Upper lobe of left lung (tissue), 6 donors: ENCODE measurements around the gene FBXL20. TPM values are rescaled to one million over a fixed set of nuclear protein-coding genes. Genes with fewer than 3 reads are reported as not detected.
A peak's percentile ranks its signal among the peaks of the same experiment; 100 is the strongest.

Source experiments
- ATAC-seq, 2 donors: fragments of 200-7000 bp; cut with Tn5 transposase; one replicate each; pipeline ENCODE4 v1.9.1; 2022; ENCODE audit warnings: mild to moderate bottlenecking in 2 of 2, moderate library complexity in 2 of 2; ENCODE audit not compliant: low FRiP score in 2 of 2
- DNase-seq, 2 donors: peaks; one replicate each; pipeline ENCODE4 v3.0.0-alpha.2; 2019 to 2020
- H3K27ac ChIP-seq, 4 donors: fragments of 200-600 bp; sonication (generic); one replicate each; pipeline ENCODE4 v1.5.1; 2016 to 2019
- H3K27me3 ChIP-seq, 4 donors: fragments of 200-600 bp; sonication (generic); one replicate each; pipeline ENCODE4 v1.5.1; 2017 to 2019
- H3K36me3 ChIP-seq, 4 donors: fragments of 200-600 bp; sonication (generic); one replicate each; pipeline ENCODE4 v1.5.1; 2016 to 2019
- H3K4me1 ChIP-seq, 4 donors: fragments of 200-600 bp; sonication (generic); one replicate each; pipeline ENCODE4 v1.5.1; 2018 to 2019
- H3K4me3 ChIP-seq, 4 donors: fragments of 200-600 bp; sonication (generic); one replicate each; pipeline ENCODE4 v1.5.1; 2017 to 2019; ENCODE audit warnings: mild to moderate bottlenecking in 2 of 4, moderate library complexity in 1 of 4
- H3K9me3 ChIP-seq, 4 donors: fragments of 200-600 bp; sonication (generic); one replicate each; pipeline ENCODE4 v1.5.1; 2018 to 2019
- CTCF ChIP-seq, 6 experiments: fragments of 450-650 bp in 4 of 6; fragments of 200-600 bp in 2 of 6; sonication (generic) in 2 of 6; IDR thresholded peaks; one replicate each; pipeline ENCODE4 v1.5.1; 2016 to 2019; ENCODE audit warnings: antibody characterized with exemption in 6 of 6
- EP300 ChIP-seq, 4 donors: sonication (generic); formaldehyde crosslinking; IDR thresholded peaks; one replicate each; pipeline ENCODE4 v1.5.1; 2017; ENCODE audit warnings: antibody characterized with exemption in 4 of 4, control low read depth in 2 of 4
- POLR2A ChIP-seq, 4 donors: fragments of 450-650 bp; IDR thresholded peaks; one replicate each; pipeline ENCODE4 v1.5.1; 2016 to 2017; ENCODE audit warnings: antibody characterized with exemption in 4 of 4, mild to moderate bottlenecking in 2 of 4
- POLR2AphosphoS5 ChIP-seq, 2 donors: sonication (generic); formaldehyde crosslinking; IDR thresholded peaks; one replicate each; pipeline ENCODE4 v1.5.1; 2017; ENCODE audit warnings: antibody characterized with exemption in 2 of 2
- WGBS, 2 donors: methylation state at CpG; one replicate each; pipeline ENCODE4 v1.1.5; 2017 to 2018; 5-methylcytosine and 5-hydroxymethylcytosine counted together
- total RNA-seq, 6 donors: library from RNA; depleted of rRNA in 4 of 6; stranded (reverse); fragments of >200 nt in 4 of 6; gene quantifications; one replicate each; pipeline versions ENCODE4 v1.1.0 to v1.2.1, GENCODE V29; 2016 to 2021
- donor health status: DM: no; HTN: no; CAD: no; lungs with moderate emphysema.
- donor health status: DM: no; HTN: yes; CAD: no; lungs with severe emphysema.

The FBXL20 gene
- total RNA-seq, 6 donors from 2014 or later: 7.6 to 53.4 (median 30.4) TPM

DNA sequence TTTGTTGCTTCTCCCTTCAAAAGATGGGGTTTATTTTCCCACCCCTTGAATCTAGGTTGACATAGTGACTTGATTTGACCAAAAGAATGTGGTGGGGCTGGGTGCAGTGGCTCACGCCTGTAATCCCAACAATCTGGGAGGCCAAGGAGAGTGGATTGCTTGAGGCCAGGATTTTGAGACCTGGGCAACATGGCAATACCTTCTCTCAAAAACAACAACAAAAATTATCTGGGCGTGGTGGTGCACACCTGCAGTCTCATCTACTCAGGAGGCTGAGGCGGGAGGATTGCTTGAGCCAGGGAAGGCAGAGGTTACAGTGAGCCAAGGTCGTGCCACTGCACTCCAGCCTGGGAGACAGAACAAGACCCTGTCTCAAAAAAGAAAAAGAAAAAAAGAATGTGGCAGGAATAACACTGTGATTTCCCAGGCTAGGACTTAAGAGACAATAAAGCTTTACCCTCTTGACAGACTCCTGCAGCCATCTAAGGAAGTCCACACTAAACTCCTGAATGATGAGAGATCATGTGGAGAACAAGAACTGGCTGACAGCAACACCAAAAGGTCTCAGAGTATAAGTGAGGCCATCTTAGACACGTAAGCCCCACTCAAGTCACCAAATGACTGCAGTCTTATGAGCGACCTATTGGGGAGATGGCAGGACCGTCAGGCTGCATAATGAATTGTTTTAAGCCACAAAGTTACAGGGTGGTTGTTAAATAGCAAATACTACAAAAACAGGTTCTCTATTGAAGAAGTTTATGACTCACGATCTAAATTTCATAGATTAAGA, 37.0 kb downstream of the FBXL20 start:
- no peak overlapping the region for H3K4me3 ChIP-seq
- WGBS, 2 donors: 78 to 83% methylated on average over 8 of the region's 8 CpGs
- no peaks in the 10 kb centered on the region for H3K36me3 ChIP-seq
- H3K9me3 ChIP-seq: no peaks in the 10 kb centered on the region
- DNase-seq (no peak), ATAC-seq (peak in 1 of 2 donors; percentile 53)
- H3K27ac ChIP-seq: peak overlapping the region in 3 of 4 donors; percentile 8 to 62 (median 24)
- H3K27me3 ChIP-seq: no peaks in the 10 kb centered on the region
- TF ChIP-seq CTCF (IDR thresholded peaks at IDR 0.05): no peak
- TF ChIP-seq EP300 (IDR thresholded peaks at IDR 0.05): no peak
- no peak for TF ChIP-seq POLR2AphosphoS5 (IDR thresholded peaks at IDR 0.05)
- no peak for TF ChIP-seq POLR2A (IDR thresholded peaks at IDR 0.05)
- H3K4me1 ChIP-seq: peaks cover 5 to 24% (median 12%) of the 10 kb centered on the region in 4 donors

- TF ChIP-seq EP300 (IDR thresholded peaks at IDR 0.05) (no peak), CTCF (IDR thresholded peaks at IDR 0.05) (no peak), POLR2AphosphoS5 (IDR thresholded peaks at IDR 0.05) (no peak), POLR2A (IDR thresholded peaks at IDR 0.05) (no peak)
- Histone ChIP-seq H3K9me3 (no peaks in the 10 kb centered on the region), H3K27me3 (no peaks in the 10 kb centered on the region), H3K27ac (no peak overlapping the region), H3K4me3 (no peak overlapping the region), H3K36me3 (no peaks in the 10 kb centered on the region), H3K4me1 (peaks cover 5 to 16% (median 14%) of the 10 kb centered on the region in 4 donors)
- ATAC-seq (no peak), DNase-seq (no peak)
- 92 to 96% methylated on average over 1 of the region's 1 CpG for WGBS, 2 donors
Measured at GRCh38 chr17:39361064-39361463, 40.4 kb downstream of the FBXL20 start.

GRCh38 chr17:39360537-39360936, 40.9 kb downstream of the FBXL20 start:
- Histone ChIP-seq H3K4me3 (no peak overlapping the region), H3K27ac (no peak overlapping the region), H3K9me3 (no peaks in the 10 kb centered on the region), H3K4me1 (peaks cover 5 to 14% (median 10%) of the 10 kb centered on the region in 4 donors), H3K27me3 (no peaks in the 10 kb centered on the region), H3K36me3 (no peaks in the 10 kb centered on the region)
- DNase-seq (no peak), ATAC-seq (no peak)
- TF ChIP-seq POLR2A (IDR thresholded peaks at IDR 0.05) (no peak), CTCF (IDR thresholded peaks at IDR 0.05) (no peak), EP300 (IDR thresholded peaks at IDR 0.05) (no peak), POLR2AphosphoS5 (IDR thresholded peaks at IDR 0.05) (no peak)
- 91 to 92% methylated on average over 3 of the region's 3 CpGs for WGBS, 2 donors

DNA sequence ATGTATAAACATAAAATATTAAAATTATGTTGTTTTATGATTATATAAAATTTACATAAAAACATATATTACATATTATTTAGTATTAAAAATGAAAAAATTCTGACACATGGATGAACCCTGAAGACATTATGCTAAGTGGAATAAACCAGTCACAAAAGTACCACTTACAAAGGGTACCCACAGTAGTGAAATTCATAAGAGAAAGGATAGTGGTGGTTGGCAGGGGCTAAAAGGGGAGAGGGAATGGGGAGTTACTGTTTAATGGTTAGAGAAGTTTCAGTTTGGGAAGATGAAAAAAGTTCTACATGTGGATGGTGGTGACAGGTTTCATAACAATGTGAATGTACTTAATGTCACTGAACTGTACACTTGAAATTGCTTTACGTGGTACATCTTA, 41.4 kb downstream of the FBXL20 start:
- no peak overlapping the region for H3K27ac ChIP-seq
- no peaks in the 10 kb centered on the region for H3K9me3 ChIP-seq
- TF ChIP-seq CTCF (IDR thresholded peaks at IDR 0.05) (no peak), EP300 (IDR thresholded peaks at IDR 0.05) (no peak), POLR2A (IDR thresholded peaks at IDR 0.05) (no peak), POLR2AphosphoS5 (IDR thresholded peaks at IDR 0.05) (no peak)
- peaks cover 5 to 14% (median 7%) of the 10 kb centered on the region in 4 donors for H3K4me1 ChIP-seq
- no peak overlapping the region for H3K4me3 ChIP-seq
- DNase-seq (no peak), ATAC-seq (no peak)
- no peaks in the 10 kb centered on the region for H3K36me3 ChIP-seq
- no peaks in the 10 kb centered on the region for H3K27me3 ChIP-seq
- WGBS, 2 donors: 91 to 95% methylated on average over 1 of the region's 1 CpG

DNA sequence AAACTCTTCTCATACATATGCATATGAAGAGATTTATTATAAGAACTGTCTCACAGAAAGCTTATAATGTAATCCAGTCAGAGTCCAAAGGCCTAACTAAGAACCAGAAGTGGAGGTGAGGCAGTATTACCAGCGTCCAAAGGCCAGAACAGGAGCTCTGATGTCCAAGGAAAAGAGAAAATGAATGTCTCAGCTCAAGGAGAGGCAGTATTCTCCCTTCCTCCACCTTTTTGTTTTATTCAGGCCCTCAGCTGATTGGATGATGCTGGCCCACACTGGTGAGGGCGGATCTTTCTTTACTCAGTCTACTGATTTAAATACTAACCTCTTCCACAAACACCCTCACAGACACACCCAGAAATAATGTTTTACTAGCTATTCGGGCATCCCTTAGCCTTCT, 43.4 kb downstream of the FBXL20 start:
- Histone ChIP-seq H3K4me3 (no peak overlapping the region), H3K4me1 (peaks cover 0 to 9% (median 5%) of the 10 kb centered on the region in 4 donors), H3K27ac (no peak overlapping the region), H3K27me3 (no peaks in the 10 kb centered on the region), H3K36me3 (no peaks in the 10 kb centered on the region), H3K9me3 (no peaks in the 10 kb centered on the region)
- WGBS, 2 donors: 66 to 96% methylated on average over 3 of the region's 3 CpGs
- ATAC-seq (no peak), DNase-seq (no peak)
- no peak for TF ChIP-seq CTCF (IDR thresholded peaks at IDR 0.05)
- TF ChIP-seq POLR2AphosphoS5 (IDR thresholded peaks at IDR 0.05): no peak
- TF ChIP-seq EP300 (IDR thresholded peaks at IDR 0.05): no peak
- TF ChIP-seq POLR2A (IDR thresholded peaks at IDR 0.05): no peak
